Activated CD4-positive, CD25-positive, alpha-beta regulatory T cell treated with anti-CD3 and anti-CD28 coated beads, Interleukin-2, amount 50 U/mL, for 16 hours (primary cell): ENCODE results near the gene SMKR1.
"Not testable (repeated sequence)": the region's sequence is repeated elsewhere in the genome, so short reads cannot be mapped to it uniquely, and the experiment has no call there.

ENCODE experiments used
- DNase-seq: peaks from one replicate; pipeline ENCODE4 v3.0.0-alpha.2; 2020; ENCODE audit warnings: low read depth, low spot score

SMKR1 gene

GRCh38 chr7:129482781-129483180, 19.6 kb upstream of the SMKR1 start:
- DNase-seq = no peak

DNA sequence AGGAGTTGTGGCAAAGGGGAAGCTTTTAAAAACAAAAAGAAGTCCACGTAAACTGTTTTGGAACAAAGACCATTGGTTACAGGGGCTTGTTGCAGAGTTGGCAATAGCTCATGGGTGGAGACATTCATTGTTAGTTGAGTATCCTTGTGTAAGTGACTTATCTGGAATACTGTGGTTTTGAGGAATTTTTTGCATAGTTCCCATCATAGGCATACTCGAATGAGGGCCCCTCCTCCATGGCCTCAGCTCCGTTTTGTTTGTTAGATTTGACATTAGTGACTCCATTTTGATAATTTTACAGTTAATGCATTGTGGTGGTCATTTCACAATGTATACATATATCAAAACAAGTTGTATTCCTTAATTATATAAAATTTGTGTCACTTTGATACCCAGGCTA, 12.8 kb upstream of the SMKR1 start:
- DNase-seq = no peak

GRCh38 chr7:129492391-129492790, 9.9 kb upstream of the SMKR1 start:
- DNase-seq = no peak

GRCh38 chr7:129493555-129493954, 8.8 kb upstream of the SMKR1 start:
- DNase-seq = no peak

DNA sequence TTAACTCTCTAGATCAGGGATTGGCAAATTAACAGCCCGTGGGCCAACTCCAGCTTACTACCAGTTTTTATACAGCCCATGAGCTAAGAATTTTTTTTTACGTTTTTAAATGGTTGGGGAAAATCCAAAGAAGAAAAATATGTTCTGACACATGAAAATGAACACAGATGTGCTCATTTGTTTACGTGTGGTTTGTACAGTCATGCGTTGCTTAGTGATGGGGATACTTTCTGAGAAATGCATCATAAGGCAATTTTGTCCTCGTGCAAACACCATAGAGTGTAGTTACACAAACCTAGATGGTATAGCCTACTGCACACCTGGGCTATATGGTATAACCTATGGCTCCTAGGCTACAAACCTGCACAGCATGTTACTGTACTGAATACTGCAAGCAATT, 8.3 kb upstream of the SMKR1 start:
- DNase-seq = no peak

GRCh38 chr7:129495987-129496386, 6.3 kb upstream of the SMKR1 start:
- no peak for DNase-seq

- no peak for DNase-seq
These were observed 5.7 kb upstream of the SMKR1 start for GRCh38 chr7:129496653-129497052.

DNA sequence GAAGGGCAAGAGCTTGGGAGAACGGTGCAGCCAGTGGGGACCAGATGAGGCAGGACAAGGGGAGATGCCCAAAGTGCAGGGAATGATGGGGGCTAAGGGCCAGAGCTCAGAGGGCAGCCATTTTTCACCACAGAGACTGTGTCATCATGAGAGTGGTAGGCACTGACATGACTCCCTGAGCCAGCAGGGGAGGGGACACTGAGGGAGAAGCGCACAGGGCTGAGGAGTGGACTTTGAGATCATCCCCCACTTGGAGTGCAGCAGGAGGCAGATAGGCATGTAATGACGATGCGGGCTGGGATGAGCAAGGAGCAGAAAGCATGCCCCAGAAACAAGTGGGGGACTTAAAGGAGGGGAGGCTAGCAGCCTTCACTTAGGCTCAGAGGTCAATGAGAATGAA, 5.2 kb upstream of the SMKR1 start:
- no peak for DNase-seq

DNA sequence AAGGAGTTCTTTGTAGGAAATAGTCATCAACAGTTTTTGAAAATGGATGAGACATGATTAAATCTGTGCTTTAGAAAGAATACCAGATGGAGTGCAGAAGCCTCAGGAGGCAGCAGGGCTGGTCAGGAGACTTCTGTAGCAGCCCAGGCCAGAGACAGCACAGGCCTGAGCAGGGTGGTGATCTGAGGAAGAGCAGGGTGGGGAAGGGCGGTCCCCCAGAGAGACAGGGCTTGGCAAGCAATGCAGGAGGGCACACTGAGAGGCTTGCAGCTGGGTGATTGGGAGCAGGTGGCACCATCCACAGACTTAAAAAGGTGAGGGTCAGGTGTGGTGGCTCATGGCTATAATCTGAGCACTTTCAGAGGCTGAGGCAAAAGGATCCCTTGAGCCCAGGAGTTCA, 4.3 kb upstream of the SMKR1 start:
- no peak for DNase-seq

DNA sequence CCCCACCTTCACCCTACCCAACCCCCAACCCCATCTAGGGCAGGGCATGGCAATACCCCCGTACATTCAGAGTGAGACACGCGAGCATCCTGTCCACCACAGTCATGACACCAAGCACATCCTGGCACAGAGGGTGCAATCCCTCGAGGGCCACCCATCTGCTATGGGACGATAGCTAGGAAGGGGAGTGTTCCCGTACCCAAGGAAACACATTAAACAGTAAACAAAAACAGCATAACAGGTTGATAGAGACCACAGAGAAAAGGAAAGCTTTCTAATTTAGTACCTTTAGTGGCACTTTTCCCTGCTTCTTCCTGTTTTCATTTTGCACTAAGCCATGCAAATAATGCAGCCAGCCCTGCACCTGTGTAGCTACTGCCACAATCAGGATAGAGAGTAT, 2.3 kb upstream of the SMKR1 start:
- DNase-seq = no peak

GRCh38 chr7:129502708-129503685, 666 bp downstream of the SMKR1 start:
- no peak for DNase-seq

GRCh38 chr7:129503725-129504124, 1.4 kb downstream of the SMKR1 start:
- no peak for DNase-seq

DNA sequence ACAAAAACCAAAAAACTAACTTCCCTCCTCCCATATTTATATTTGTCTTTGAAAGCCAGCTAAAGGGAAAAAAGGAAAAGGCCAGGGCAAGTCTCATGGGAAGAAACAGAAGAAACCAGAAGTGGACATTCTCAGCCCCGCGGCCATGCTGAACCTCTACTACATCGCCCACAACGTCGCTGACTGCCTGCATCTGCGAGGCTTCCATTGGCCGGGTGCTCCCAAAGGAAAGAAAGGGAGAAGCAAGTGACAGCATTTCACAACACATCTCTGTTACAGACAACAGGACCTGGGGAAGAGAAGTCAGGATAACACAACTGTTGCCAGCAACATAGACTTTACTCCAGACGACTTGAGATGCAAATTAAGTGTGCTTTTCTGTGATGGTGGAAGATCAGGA, 9.9 kb downstream of the SMKR1 start:
- no peak for DNase-seq

DNA sequence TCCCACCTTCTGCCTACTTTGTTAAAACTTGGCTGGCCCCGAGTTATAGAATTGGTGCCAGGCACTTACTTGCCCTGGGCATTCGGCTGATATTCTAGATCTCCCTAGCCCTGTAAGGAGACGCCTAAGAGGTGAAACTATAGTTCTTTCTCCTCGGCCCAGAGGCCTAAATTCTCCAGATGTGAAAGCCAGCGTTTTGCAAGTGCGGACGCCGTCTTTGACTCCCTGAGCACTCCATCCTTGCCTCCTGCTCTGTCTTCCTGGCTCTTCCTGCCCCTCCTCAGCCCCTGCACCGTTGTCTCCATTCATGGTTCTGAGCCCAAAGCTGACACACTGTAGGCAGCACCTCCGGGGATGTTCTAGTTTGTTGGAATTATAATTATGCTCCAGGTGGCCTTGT, 11.2 kb downstream of the SMKR1 start:
- no peak for DNase-seq

DNA sequence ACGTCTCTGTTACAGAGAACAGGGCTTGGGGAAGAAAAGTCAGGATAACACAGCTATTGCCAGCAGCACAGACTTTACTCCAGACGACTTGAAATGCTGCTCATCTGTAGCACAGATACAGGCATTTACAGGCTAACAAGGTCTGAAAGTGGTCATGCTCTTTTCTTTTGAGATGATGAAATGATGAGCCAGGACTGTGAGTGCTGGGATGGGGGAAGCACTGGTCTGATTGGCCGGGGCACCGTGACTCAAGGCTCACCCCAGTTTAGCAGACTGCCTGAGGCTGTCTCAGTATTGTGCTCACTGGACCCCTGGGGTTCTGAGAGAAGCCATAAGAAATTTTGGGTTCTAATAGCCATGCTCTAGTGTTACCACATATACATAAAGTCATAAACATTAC, 12.4 kb downstream of the SMKR1 start:
- DNase-seq = no peak

DNA sequence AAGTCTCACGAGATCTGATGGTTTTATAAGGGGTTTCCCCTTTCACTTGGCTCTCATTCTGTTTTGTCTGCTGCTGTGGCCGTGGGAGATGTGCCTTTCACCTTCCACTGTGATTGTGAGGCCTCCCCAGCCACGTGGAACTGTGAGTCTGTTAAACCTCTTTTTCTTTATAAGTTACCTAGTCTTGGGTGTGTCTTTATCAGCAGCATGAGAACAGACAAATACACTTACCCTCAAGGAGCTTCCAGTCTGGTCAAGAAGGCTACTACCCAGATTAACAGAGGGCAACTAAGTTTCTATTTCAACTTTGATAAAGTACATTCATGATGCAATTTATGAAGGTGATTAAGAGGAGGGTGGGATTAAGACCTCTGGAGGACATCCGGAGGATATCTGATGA, 13.1 kb downstream of the SMKR1 start:
- no peak for DNase-seq

- no peak for DNase-seq
These were observed 15.6 kb downstream of the SMKR1 start for GRCh38 chr7:129517931-129518330.

DNA sequence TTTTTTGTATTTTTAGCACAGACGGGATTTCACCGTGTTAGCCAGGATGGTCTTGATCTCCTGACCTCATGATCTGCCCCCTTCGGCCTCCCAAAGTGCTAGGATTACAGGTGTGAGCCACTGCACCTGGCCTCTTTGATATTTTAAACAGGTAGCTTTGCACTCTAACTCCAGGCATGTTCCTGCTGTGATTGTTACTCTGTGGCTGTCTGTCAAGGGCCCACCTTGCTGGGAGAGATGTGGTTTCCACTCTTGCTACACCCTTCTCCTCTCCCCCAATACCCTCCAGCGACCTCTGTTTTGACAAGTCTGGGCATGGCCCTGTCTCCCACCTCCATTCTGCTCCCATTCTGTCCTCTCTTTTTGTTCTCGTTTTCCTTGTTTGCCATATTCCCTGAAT, 17.1 kb downstream of the SMKR1 start:
- no peak for DNase-seq

DNA sequence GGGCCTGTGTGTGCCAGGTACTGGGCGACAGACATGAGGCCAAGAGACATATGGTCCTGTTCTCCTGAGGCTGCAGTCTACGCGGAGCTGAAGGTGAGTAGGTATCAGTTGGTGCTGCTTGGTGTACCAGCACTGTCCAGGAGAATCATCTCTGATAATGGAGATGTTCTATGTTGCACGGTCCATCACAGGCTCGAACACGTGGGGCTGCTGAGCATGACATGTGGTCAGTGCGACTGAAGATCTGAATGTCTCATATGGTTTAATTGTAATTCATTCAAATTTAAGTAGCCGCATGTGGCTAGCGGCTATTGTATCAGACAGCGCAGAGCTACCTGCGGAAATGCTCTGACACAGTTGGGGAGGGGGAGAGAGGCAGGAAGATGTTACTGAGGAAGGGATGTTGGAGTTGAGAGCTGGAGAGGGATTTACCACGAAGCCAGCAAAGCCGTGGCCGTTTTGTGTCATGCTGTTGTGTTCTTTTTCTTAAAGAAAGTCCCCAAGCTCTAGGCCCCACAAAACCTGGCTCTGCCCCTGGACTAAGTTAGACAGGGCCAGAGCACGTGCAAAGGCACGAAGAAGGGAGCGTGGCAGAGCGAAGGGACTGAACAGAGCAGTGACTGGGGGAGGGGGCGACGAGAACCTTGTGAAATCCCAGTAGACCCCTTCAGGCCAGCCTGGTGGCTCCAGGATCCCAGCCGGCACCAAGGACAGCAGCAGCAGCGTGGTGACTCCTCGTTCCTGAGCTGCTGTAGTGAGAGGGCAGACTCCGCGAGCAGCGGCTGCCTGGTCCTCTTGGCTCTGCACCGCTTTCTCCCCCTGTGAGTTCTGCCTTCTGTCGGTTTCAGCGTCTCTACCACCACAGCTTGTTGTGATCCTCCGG, 20.0 kb downstream of the SMKR1 start:
- no peak for DNase-seq

DNA sequence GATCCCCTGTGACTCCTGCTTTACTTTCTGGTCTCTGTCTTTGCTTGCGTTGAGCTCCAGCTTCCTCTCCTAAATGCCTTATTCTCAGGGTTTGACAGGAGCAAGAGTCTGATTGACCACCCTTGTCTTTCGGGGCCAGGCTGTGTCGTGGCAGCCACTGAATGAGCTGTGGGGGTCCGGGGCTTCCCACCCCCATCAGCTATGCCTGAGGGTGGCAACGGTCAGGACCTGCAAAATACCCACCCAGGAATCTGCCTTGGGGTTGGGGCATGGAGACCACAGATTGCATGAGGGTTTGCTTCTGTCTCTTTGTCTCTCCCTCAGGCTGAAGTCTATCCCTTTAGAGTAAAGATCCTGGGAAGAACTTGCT, 20.6 kb downstream of the SMKR1 start:
- no peak for DNase-seq

- DNase-seq = no peak
These were observed 21.6 kb downstream of the SMKR1 start for GRCh38 chr7:129523924-129524323.

GRCh38 chr7:129524405-129524804, 22.1 kb downstream of the SMKR1 start:
- not testable (repeated sequence) for DNase-seq
